ENCODE measurements around the gene CAGE1.
A peak's percentile ranks its signal among the peaks of the same experiment; 100 is the strongest.

CAGE1 gene

DNA sequence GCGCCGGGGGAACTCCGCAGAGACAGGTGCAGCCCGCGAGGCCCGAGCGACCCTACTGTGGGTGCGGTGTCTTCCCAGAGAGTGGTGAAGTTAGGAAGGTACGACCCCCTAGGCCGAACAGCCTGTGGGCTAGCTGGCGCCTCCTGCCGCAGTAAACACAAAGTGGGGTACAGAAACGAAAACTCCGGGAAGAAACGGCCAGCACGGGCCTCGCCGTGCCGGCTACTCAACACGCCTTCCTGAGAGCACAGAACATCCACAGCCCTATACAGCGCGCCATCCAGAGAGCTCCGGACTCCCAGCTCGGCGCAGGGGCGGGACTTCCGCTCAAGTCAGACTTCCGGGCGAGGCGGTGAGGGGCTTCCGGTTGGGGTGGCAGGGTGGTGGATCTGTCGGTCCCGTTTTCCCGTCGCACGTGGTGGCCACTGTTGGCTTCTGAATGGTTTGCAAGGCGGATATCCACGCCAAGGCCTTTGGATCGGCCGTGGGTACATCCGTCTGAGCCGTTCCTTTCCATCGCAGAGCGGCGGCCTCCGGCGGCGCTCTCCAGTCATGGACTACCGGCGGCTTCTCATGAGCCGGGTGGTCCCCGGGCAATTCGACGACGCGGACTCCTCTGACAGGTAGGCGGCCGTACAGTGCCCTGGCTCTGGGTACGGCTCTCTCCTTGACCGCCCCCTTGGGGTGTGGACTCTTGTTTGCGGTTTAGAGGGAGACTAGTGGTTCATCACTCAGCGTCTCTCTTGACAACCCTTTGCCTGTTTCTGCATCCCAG is at the start of gene CAGE1, which contains the start of gene RIOK1:
Gene CAGE1, minus strand, starts transcription at position 292 of the 775 bp plus-strand sequence. CDS start 2,569 bp downstream, outside the sequence.
Gene RIOK1, plus strand, starts transcription at position 358 of the 775 bp plus-strand sequence. Its CDS starts 195 bp downstream, at position 553.
- peak; percentile 83 to 90 (median 88) for DNase-seq (ENCODE audit: low read depth in 3 of 3, low spot score in 1 of 3)

DNA sequence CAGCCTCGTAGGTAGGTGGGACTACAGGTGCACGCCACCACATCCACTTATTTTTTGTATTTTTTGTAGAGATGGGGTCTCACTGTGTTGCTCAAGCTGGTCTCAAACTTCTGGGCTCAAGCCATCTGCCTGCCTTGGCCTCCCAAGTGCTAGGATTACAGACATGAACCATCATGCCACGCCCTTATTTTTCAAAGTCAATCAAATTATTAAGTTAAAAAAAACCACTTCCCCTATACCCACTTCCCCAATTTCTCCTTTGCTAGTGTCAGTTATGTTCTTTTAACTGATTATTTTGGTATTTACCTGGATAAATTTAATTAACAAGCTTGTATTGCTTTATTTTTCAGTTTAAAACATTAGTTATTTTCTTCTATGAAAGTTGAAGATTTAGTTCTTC is 49.7 kb upstream of the CAGE1 start:
- DNase-seq (ENCODE audit: low read depth in 3 of 3, low spot score in 1 of 3): no peak

DNA sequence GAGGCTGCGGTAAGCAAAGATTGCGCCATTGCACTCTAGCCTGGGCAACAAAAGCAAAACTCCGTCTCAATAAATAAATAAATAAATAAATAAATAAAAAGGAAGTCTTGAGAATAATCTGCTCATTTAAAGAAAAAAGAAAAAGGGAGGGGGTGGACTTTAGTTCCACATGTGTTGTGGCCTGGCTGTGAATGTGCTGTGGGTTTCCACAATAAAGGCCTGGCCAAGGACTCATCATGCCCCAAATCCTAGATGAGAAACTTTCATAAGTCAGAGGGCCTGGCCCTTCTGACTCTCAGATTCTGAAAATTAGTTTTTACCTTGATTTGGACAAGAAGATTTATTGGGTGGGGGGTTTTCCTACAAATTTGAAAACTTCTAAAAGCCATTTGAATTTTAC is 48.5 kb upstream of the CAGE1 start:
- DNase-seq (ENCODE audit: low read depth in 3 of 3, low spot score in 1 of 3): no peak

DNA sequence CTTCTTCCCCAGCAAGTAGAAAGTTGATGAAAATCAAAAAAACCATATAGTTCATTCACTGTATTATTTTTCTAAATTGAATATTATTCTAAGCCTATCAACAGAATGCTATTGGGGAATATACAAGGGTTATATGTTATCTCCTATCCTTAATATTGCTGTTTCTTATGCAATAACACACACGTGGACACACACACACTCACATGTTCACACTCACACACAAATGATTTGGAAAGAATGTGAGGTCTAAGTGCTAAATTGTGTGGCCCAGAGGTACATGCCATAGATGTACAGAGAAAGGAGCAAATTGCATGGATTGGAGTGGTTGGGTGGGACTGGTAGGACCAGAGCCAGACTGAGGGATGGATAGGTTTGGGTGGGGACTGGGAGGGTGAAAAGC is 45.1 kb upstream of the CAGE1 start:
- DNase-seq (ENCODE audit: low read depth in 3 of 3, low spot score in 1 of 3): no peak

DNA sequence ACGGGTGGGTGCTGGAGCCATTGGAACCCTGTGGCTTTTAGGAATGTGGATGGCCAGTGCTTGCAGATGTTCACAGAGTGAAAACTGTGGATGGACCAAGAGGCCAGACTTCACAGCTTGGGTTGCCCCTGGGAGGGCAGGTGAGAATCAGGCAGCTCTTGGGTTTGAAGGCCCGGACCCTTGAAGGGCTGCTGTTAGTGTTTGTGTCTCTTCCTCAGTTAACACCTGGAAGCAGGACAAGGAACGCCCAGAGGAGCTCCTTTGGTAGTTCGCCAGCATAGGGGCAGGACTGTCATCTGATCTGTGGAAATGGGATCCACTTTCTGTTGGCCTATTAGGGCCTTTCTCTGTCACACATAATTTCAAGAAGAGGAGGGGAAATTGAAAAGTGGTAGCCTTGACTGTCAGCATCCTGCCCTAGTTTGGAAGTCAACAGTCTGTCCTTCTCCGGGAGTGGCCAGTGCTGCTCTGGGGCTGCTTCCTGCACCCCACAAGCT is 43.6 kb upstream of the CAGE1 start:
- no peak for DNase-seq (ENCODE audit: low read depth in 3 of 3, low spot score in 1 of 3)

DNA sequence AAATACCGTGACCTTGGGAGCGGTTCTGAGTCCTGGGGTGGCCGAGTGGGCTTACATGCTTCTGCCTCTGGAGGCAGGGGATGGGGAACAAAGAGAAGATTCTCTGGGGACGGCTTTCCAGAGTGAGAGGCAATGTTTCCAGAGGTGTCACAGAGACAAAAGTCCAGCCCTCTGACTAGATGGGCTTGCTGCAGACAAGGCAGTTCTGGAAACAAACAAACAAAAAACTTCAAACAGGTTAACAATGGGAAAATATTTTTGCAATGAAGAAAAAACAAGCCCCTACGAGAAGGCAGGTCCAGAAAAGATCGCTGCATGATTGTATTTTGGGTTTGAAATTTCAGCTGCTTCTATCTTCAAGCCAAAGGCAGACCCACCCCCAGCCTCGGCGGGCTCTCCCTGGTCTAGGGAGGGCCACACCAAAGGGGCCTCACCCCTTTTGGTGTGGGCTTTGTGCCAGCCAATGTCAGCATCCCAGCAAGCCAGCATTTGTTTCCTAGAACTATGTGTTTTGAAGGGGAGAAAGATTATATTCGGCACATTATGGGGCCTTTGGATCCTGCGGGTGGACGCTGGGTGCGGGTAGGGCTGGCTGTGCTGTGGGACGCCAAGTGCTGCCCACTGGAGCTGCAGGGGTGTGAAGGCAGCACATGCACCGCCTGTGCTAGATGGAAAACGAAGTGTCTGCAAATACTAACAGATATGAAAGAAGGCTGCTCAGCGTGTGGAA is 43.0 kb upstream of the CAGE1 start:
- no peak for DNase-seq (ENCODE audit: low read depth in 3 of 3, low spot score in 1 of 3)

DNA sequence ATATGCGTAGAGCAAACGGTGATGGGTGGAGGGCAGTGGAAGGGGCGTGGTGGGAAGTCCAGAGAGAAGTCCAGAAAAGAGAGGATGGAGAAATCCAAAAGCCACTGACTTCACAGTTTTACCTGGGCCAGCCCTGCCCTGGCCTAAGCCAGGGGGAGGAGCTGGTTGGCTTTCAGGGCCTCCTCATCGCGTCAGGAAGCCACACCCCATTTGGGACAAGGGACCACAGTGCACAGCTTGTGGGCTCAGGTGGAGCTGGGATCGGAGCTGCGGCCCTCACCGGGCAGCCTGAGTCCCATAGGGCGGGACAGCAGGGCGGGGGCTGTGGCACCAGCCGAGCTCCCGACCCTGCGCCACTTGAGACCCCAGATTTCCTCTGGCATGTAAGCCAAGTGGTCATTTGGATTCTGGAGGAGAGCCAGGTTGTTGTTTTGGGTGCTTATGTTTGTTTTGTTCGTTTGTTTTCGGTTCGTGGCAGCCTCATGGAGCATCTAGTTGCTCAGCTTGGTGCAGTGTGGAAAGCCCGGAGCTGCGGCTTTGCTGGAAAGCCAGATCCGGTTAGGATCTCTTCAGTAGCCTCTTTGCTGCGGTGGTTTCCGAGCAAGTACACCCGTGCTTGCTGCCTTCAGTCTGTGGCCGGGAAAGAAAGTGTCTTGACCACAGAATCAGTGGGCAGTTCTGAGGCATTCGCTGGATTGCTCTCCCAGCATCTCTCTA is 42.3 kb upstream of the CAGE1 start:
- DNase-seq (ENCODE audit: low read depth in 3 of 3, low spot score in 1 of 3): no peak

DNA sequence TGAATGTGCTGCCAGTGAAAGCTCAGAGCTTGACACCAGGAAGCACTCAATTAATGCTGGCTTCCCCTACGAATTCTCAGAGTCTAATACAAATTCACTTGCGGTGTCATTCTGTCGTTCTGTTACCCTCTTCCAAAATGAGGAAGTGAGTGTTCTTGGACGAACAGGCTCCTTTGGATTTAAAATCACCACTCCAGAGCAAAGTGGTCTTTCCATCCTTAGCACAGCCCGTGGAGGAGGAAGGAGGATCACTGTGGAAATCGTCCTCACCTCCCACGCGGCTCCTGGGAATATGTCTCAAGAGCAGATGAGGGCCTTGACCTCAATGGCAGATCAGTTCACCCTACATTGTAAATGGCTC is 41.8 kb upstream of the CAGE1 start:
- no peak for DNase-seq (ENCODE audit: low read depth in 3 of 3, low spot score in 1 of 3)

DNA sequence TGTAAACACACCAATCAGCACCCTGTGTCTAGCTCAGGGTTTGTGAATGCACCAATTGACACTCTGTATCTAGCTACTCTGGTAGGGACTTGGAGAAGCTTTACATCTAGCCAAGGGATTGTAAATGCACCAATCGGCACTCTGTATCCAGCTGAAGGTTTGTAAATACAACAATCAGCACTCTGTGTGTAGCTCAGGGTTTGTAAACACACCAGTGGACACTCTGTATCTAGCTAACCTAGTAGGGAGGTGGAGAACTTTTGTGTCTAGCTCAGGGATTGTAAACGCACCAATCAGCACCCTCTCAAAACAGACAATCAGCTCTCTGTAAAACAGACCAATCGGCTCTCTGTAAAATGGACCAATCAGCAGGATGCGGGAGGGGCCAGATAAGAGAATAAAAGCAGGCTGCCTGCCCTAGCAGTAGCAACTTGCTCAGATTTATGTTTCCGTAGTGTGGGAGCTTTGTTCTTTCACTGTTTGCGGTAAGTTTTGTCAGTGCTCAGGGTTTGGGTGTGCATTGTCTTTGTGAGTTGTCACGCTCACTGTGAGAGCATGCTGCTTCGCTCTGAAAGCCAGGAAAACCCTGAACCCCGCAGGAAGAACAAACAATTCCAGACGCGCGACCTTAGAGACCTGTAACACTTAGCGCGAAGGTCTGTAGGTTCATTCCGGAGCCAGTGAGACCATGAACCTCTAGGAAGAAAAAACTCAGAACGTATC is 37.1 kb upstream of the CAGE1 start:
- DNase-seq (ENCODE audit: low read depth in 3 of 3, low spot score in 1 of 3): no peak

DNA sequence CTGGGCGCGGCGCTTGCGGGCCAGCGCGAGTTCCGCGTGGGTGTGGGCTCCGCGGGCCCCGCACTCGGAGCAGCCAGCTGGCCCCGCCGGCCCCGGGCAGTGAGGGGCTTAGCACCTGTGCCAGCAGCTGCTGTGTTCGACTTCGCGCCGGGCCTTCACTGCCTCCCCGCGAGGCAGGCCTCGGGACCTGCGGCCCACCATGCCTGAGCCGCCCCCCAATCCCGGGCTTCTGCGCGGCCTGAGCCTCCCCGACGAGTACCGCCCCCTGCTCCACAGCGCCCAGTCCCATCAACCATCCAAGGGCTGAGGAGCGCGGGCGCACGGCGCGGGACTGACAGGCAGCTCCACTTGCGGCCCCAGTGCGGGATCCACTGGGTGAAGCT is 36.3 kb upstream of the CAGE1 start:
- DNase-seq (ENCODE audit: low read depth in 3 of 3, low spot score in 1 of 3): no peak

DNA sequence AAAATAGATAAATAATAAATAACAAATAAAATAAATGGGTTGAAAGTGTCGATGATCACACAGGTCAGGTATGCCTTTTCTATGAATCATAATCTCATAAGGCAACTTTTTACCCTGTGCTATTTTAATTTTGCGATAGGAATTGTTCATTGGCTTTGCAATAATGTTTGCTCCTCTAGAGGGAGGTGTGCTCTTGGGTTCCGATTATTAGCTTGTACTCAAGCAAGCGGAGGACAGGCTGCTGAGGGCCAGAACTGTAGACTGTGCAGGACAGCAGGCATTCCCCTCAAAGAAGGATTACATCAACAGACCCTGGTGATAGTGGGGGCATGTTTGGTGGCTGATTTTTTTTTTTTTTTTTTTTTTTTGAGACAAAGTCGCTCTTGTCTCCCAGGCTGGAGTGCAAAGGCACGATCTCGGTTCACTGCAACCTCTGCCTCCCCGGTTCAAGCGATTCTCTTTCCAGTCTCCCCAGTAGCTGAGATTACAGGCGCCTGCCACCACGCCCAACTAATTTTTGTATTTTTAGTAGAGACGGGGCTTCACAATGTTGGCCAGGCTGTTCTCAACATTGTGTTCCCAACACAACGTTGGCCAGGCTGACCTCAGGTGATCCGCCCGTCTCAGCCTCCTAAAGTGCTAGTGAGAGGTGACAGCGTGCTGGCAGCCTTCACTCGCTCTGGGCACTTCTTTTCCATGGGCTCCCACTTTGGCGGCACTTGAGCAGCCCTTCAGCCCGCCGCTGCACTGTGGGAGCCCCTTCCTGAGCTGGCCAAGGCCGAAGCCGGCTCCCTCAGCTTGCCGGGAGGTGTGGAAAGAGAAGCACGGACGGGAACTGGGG is 35.6 kb upstream of the CAGE1 start:
- no peak for DNase-seq (ENCODE audit: low read depth in 3 of 3, low spot score in 1 of 3)

DNA sequence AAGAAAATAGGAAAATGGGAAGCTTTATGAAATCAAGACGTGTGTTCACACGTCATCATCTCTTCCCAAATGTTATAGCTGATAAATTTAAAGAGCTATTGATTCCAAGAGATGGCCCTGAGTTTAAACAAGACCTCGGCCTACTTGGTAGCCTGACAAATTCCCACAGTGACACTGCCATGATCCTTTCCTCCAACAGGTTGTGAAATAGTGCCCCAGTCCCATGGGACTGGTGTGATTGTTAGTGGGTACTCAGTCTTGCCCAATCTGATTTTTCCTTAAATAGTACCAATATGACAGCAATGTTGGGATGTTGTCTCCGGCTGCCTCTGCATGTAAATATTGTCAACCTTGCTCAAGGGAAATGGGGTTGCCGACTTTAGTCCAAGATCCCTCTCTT is 34.5 kb upstream of the CAGE1 start:
- no peak for DNase-seq (ENCODE audit: low read depth in 3 of 3, low spot score in 1 of 3)

DNA sequence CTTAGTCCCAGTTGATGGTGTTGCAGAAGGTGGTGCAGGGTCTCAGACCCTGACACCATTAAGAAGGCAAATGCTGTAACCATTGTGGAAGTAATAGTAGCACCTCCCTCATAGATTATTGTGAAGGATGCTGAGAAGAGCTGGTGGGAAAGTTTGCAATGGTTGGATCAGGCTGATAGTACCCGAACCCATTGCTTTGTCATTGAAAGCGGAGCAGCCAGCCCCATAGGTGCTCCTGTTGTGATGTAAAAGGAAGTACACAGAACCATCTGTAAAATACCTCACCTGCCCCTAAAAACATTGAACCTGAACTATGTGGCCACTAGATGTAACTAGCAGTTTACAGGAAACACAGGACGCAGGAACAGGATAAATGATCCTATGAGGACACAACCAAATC is 31.5 kb upstream of the CAGE1 start:
- no peak for DNase-seq (ENCODE audit: low read depth in 3 of 3, low spot score in 1 of 3)

DNA sequence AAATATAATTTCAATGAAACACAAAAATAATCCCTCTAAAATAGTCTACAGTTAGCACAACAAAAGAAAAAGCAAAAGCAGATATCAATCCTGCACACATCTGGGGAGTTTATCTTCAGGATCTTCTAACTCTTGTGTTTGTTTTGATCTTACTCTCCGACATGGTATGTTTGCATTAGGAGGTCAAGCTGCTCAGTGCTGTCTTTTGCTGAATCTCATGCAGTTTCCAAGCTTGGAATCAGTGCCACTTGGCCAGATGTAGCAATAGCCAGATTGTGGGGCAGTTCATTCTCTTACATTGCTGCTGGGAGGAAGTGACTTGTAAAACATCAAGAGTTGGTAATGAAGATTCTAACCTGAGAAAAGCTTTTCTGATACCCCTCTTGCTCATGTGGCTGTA is 29.5 kb upstream of the CAGE1 start:
- no peak for DNase-seq (ENCODE audit: low read depth in 3 of 3, low spot score in 1 of 3)

DNA sequence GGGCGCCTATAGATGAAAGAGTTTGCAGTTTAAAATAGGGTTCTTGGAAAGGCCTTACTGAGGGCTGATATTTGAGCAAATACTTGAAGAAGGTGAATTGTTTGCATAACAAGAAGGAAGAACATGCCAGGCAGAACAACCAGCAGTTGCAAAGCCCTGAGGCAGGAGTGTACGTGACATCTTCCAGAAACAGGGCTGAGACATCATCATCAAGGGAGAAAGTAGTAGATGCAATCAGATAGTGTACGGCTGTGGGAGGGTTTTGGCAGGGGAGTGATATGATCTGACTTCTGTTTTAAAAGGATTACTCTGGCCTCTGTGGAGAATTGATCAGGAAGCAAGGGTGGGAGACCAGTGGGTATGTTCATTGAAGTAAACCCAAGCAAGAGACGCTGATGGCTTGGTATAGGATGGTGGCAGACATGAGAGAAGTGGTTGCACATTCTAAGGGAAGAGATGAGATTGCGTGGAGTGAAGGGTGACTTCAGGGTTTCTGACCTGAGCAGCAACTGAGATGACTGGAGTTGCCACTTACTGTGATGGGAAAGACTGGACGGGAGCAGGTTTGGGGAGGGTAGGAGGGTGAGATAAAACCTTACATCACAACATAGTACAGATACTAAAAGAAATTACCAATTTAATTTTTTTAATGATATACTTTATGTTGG is 28.8 kb upstream of the CAGE1 start:
- no peak for DNase-seq (ENCODE audit: low read depth in 3 of 3, low spot score in 1 of 3)

DNA sequence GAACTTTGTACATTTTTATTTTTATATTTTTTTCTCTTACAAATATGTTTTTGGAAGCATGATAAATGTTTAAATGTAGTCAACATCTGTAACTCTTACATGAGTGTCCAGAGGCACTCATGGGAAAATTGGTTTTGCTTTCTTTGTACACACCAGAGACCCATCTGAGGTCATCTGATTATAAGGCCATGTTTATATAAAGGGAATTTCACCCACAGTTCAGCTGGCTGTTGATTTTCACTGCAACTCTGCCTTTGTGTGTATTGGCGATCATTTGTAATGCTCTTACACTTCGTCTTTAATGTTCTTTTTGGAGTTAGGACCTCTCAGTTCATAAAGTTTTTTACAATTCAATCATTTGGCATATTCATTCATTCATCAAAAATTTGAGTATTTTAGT is 28.1 kb upstream of the CAGE1 start:
- DNase-seq (ENCODE audit: low read depth in 3 of 3, low spot score in 1 of 3): no peak

DNA sequence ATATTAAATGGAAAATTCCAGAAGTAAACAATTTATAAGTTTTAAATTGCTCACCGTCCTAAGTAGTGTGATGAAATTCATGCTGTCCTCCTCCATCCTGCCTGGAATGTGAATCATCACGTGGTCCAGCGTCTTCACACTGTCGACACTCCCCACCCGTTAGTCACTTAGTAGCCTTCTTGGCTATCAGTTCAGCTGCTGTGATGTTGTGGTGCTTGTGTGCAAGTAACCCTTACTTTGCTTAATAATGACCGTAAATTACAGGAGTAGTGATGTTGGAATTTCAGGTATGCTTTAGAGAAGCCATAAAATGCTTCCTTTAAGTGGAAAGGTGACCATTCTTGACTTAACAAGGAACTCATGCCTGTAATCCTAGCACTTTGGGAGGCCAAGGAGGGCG is 25.3 kb upstream of the CAGE1 start:
- DNase-seq (ENCODE audit: low read depth in 3 of 3, low spot score in 1 of 3): no peak

DNA sequence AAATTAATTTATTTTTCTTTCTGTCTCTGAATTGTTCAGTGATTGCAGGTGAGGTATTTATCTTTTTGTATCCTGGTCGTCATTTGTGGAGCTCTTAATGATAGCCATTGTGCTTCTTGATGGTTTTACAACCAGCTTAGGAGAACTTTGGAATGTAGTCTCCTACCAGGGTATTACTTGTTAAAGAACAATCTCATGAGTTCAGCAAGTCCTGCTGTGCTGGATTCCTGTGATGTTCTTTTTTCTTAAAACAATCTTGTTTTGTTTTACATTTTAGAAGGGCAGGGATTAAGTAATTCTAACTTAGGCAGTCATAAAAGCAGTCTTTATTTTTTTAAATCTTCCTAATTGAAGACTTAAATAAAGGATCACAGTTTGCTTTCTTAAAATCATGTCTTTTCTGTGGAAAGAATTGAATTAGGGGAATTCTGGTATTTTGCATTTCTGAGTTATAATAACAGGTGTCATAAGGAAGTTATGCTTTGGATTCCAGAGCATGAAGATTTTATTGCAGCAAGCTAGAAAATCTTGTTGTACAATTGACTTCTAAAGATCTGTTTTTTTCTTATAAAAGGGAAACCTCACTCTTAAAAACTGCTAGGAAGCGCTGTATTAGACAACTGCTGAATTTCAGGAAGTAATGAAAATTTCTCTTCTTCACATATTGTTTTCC is 23.7 kb upstream of the CAGE1 start:
- DNase-seq (ENCODE audit: low read depth in 3 of 3, low spot score in 1 of 3): no peak

DNA sequence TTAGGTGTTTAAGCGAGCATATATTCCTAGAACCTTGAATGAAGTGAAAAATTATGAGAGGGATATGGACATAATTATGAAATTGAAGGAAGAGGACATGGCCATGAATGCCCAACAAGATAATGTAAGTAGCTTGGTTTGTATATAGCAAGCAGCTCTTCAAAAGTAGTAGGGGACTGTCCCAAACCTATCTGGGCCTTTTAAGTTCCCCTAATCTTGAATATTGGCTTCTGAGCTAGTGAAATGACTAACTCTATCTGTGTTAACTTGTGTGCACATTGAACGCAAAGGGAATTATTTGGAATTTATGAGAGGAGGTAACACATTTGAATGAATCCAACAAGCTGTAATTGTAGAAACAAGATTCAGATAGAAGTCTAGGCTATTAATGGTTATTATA is 21.8 kb upstream of the CAGE1 start:
- DNase-seq (ENCODE audit: low read depth in 3 of 3, low spot score in 1 of 3): no peak

All from stimulated activated CD4-positive, alpha-beta T cell treated with anti-CD3 and anti-CD28 coated beads, TNF-alpha, amount 100 ng/mL, for 1 hour (primary cell).